Fibroblast of skin of left quadriceps (primary cell): Measurements from ENCODE around the gene FAM174B.

ENCODE experiments used
- DNase-seq, 2 experiments: peaks; one replicate each; pipeline ENCODE4 v3.0.0-alpha.2; 2013; ENCODE audit warnings: low read depth in 2 of 2

Gene FAM174B

GRCh38 chr15:92664178-92664900, 8.8 kb upstream of the FAM174B start:
- no peak for DNase-seq

GRCh38 chr15:92663250-92663951, 7.8 kb upstream of the FAM174B start:
- no peak for DNase-seq

GRCh38 chr15:92662762-92663161, 7.2 kb upstream of the FAM174B start:
- no peak for DNase-seq

GRCh38 chr15:92661956-92662355, 6.4 kb upstream of the FAM174B start:
- DNase-seq, result no peak

- DNase-seq, result no peak
Measured at GRCh38 chr15:92661069-92661468, 5.5 kb upstream of the FAM174B start.

GRCh38 chr15:92657486-92657885, 1.9 kb upstream of the FAM174B start:
- no peak for DNase-seq

- DNase-seq, result no peak
Measured at GRCh38 chr15:92656089-92656488, 514 bp upstream of the FAM174B start.

- DNase-seq, result no peak
Measured at GRCh38 chr15:92654662-92655061, 913 bp downstream of the FAM174B start.

GRCh38 chr15:92653836-92654539, 1.6 kb downstream of the FAM174B start:
- DNase-seq, result no peak

- DNase-seq, result no peak
Measured at GRCh38 chr15:92653366-92653765, 2.2 kb downstream of the FAM174B start.

GRCh38 chr15:92652576-92652966, 3.0 kb downstream of the FAM174B start:
- no peak for DNase-seq

- no peak for DNase-seq
Measured at GRCh38 chr15:92651877-92652575, 3.5 kb downstream of the FAM174B start.

GRCh38 chr15:92650966-92651365, 4.6 kb downstream of the FAM174B start:
- DNase-seq, result no peak

GRCh38 chr15:92650256-92650655, 5.3 kb downstream of the FAM174B start:
- DNase-seq, result no peak

- no peak for DNase-seq
Measured at GRCh38 chr15:92648190-92648875, 7.2 kb downstream of the FAM174B start.

GRCh38 chr15:92647467-92648163, 8.0 kb downstream of the FAM174B start:
- DNase-seq, result no peak

- DNase-seq, result no peak
Measured at GRCh38 chr15:92646216-92646615, 9.4 kb downstream of the FAM174B start.

- no peak for DNase-seq
Measured at GRCh38 chr15:92645731-92646130, 9.8 kb downstream of the FAM174B start.

GRCh38 chr15:92645051-92645631, 10.4 kb downstream of the FAM174B start:
- DNase-seq, result no peak
